ENCODE results near the gene GMFB. TPM values are rescaled to one million over a fixed set of nuclear protein-coding genes. Genes with fewer than 3 reads are reported as not detected.

GMFB gene
- total RNA-seq, 1 experiment from 2014 or later = 53.8 TPM

DNA sequence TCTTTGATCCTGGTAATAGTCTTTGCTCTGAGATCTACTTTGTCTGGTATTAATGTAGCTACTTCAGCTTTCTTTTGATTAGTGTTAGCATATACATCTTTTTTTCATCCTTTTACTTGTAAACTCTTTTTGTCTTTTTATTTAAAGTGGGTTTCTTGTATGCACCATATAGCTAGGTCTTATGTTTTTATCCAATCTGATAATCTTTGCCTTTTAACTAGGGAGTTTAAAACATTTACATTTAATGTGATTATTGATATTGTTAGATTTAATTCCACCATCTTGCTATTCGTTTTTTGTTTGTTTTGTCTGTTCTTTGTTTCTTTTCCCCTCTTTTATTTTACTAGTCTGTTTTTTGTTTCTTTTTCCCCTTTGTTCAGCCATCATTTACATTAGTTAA lies 26.9 kb upstream of the GMFB start:
- Histone ChIP-seq H3K4me3 (replicated peaks in 1 of 2; ENCODE audit: low read depth in 1 of 2, low read length in 2 of 2) (no peak overlapping the region), H3K9ac (ENCODE audit: low read length) (no peak overlapping the region), H3K79me2 (ENCODE audit: insufficient read depth, low read length) (peaks cover 9% of the 10 kb centered on the region), H3K36me3 (ENCODE audit: control insufficient read depth in 1 of 2, insufficient read depth in 2 of 2, low read length in 2 of 2) (0 out of 4 replicates have a peak, but pooled peaks cover 0 to 3% of the 10 kb centered on the region in 2 experiments), H3K9me3 (ENCODE audit: control insufficient read depth in 1 of 2, insufficient read depth in 1 of 2, low read depth in 1 of 2, low read length in 2 of 2) (peaks cover 4 to 5% of the 10 kb centered on the region in 2 experiments; a peak in 1 of 4 replicates), H2AFZ (ENCODE audit: low read depth, low read length, poor library complexity, severe bottlenecking) (no peak overlapping the region), H4K20me1 (ENCODE audit: insufficient read depth) (no peaks in the 10 kb centered on the region), H3K9me2 (ENCODE audit: insufficient read depth) (no peaks in the 10 kb centered on the region), H3K4me1 (ENCODE audit: control insufficient read depth in 1 of 2, insufficient read depth in 2 of 2, low read length in 2 of 2) (peaks cover 5 to 8% of the 10 kb centered on the region in 2 experiments; a peak in 3 of 4 replicates), H3K4me2 (ENCODE audit: low read length) (no peak overlapping the region), H3K27me3 (ENCODE audit: insufficient read depth, low read length) (no peaks in the 10 kb centered on the region), H3K27ac (ENCODE audit: low read depth, low read length) (no peak overlapping the region)
- CTCF ChIA-PET = no interaction called here
- POLR2A ChIA-PET = no interaction called here
- RAD21 ChIA-PET (ENCODE audit: low non-redundant PET in 1 of 2, low total read pairs in 2 of 2, uncharacterized antibody in 2 of 2, unreplicated experiment in 2 of 2) = no interaction called here
- DNase-seq (ENCODE audit: low read depth, low spot score) (no peak), ATAC-seq (no peak)
- intact Hi-C loops (cut with micrococcal nuclease) = no loop called here
- TF ChIP-seq CBX3 (IDR thresholded peaks at IDR 0.05; ENCODE audit: low read depth) (no peak), JUND (IDR thresholded peaks at IDR 0.05) (no peak), POLR2AphosphoS5 (IDR thresholded peaks at IDR 0.05; ENCODE audit: low read depth, low read length) (no peak), EZH2 (IDR thresholded peaks at IDR 0.05) (no peak), FOSL1 (IDR thresholded peaks at IDR 0.05; ENCODE audit: low read depth) (no peak), CTCF (IDR thresholded peaks at IDR 0.05 in 2 of 3, conservative IDR thresholded peaks at IDR 0.05 in 1 of 3; ENCODE audit: borderline replicate concordance in 1 of 3, insufficient read depth in 1 of 3, low read depth in 2 of 3, low read length in 2 of 3) (no peak), POLR2A (IDR thresholded peaks at IDR 0.05; ENCODE audit: borderline replicate concordance, extremely low read depth, insufficient read depth, insufficient read length) (no peak), ELF1 (IDR thresholded peaks at IDR 0.05; ENCODE audit: borderline replicate concordance, low read depth) (no peak), CEBPB (IDR thresholded peaks at IDR 0.05; ENCODE audit: low read depth) (no peak), YY1 (IDR thresholded peaks at IDR 0.05; ENCODE audit: extremely low read depth, insufficient replicate concordance, low read depth, low read length) (no peak), RAD21 (IDR thresholded peaks at IDR 0.05; ENCODE audit: low read depth) (no peak), SRF (IDR thresholded peaks at IDR 0.05; ENCODE audit: low read depth) (no peak), EGR1 (IDR thresholded peaks at IDR 0.05; ENCODE audit: low read depth) (no peak), ZNF274 (IDR thresholded peaks at IDR 0.05; ENCODE audit: low read depth, low read length) (no peak), TCF7L2 (IDR thresholded peaks at IDR 0.05; ENCODE audit: borderline replicate concordance, extremely low read depth, insufficient read depth, insufficient read length) (no peak)
- TF ChIP-seq, protein P1, sequence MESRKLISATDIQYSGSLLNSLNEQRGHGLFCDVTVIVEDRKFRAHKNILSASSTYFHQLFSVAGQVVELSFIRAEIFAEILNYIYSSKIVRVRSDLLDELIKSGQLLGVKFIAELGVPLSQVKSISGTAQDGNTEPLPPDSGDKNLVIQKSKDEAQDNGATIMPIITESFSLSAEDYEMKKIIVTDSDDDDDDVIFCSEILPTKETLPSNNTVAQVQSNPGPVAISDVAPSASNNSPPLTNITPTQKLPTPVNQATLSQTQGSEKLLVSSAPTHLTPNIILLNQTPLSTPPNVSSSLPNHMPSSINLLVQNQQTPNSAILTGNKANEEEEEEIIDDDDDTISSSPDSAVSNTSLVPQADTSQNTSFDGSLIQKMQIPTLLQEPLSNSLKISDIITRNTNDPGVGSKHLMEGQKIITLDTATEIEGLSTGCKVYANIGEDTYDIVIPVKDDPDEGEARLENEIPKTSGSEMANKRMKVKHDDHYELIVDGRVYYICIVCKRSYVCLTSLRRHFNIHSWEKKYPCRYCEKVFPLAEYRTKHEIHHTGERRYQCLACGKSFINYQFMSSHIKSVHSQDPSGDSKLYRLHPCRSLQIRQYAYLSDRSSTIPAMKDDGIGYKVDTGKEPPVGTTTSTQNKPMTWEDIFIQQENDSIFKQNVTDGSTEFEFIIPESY (IDR thresholded peaks at IDR 0.05; ENCODE audit: extremely low read depth, insufficient replicate concordance, low read length) = no peak
- TF ChIP-seq, protein P2, sequence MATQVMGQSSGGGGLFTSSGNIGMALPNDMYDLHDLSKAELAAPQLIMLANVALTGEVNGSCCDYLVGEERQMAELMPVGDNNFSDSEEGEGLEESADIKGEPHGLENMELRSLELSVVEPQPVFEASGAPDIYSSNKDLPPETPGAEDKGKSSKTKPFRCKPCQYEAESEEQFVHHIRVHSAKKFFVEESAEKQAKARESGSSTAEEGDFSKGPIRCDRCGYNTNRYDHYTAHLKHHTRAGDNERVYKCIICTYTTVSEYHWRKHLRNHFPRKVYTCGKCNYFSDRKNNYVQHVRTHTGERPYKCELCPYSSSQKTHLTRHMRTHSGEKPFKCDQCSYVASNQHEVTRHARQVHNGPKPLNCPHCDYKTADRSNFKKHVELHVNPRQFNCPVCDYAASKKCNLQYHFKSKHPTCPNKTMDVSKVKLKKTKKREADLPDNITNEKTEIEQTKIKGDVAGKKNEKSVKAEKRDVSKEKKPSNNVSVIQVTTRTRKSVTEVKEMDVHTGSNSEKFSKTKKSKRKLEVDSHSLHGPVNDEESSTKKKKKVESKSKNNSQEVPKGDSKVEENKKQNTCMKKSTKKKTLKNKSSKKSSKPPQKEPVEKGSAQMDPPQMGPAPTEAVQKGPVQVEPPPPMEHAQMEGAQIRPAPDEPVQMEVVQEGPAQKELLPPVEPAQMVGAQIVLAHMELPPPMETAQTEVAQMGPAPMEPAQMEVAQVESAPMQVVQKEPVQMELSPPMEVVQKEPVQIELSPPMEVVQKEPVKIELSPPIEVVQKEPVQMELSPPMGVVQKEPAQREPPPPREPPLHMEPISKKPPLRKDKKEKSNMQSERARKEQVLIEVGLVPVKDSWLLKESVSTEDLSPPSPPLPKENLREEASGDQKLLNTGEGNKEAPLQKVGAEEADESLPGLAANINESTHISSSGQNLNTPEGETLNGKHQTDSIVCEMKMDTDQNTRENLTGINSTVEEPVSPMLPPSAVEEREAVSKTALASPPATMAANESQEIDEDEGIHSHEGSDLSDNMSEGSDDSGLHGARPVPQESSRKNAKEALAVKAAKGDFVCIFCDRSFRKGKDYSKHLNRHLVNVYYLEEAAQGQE (IDR thresholded peaks at IDR 0.05; ENCODE audit: low read depth) = no peak
- TF ChIP-seq, protein P3, sequence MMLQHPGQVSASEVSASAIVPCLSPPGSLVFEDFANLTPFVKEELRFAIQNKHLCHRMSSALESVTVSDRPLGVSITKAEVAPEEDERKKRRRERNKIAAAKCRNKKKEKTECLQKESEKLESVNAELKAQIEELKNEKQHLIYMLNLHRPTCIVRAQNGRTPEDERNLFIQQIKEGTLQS (IDR thresholded peaks at IDR 0.05) = no peak
- BruUV-seq (replicated peaks) = no TSS peak
